ENCODE measurements around the gene AFF2.

AFF2 gene

DNA sequence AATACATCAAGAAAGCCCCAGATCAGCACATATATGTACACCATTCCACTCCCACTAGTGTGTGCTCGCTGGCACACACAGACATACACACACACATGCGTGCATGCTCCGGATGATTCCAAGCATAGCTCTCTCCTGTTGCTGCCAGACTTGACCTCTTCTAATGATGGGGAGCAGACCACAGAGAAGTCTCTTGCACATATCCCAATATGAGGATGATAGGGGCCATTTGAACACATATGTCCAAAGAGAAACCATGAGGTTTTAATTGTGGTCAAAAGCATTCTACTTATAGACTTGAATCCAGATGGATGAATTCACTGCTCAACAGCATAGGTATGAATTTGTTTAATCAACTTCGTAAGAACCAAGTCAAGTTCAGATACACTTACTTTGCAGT lies 214.9 kb downstream of the AFF2 start:
- no peak for DNase-seq (ENCODE audit: extremely low read depth in 1 of 2, low read depth in 1 of 2)

DNA sequence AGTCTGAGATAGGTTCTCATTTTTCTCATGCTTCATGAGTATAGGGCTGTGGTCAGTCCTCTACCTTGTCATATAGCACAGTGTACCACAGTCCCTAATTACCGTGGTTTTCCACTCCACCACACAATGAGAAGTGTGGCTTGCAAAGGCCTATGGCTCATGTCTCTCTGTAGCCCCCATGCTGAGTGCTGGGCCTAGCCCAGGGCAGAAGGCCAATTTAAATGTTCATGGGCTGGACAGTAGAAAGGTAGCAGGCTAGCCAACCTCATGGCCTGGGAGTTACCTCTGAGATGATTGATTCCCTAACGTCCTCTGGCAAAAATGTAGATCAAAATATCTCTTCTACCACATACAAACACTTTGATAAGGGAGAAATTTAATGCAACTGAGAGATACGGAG lies 222.5 kb downstream of the AFF2 start:
- DNase-seq (ENCODE audit: extremely low read depth in 1 of 2, low read depth in 1 of 2) = no peak

DNA sequence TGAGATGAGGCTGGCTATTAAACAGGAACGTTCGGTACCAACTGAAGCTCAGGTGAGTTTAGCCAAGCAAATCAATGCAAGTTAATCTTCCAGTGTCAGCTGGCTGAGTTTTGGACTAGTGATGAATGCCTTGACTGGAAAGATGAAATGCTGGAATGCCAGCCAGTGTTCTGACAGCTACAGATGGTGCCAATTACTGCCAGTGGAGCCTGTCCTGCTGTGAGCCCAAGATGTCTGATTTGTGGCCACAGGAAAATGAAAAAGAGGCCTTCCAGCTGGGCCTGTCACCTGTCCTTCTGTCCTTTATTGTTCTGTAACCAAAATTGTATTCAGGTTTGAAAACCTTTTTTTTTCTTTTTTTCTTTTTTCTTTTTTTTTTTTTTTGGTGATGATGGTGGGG lies 223.1 kb downstream of the AFF2 start:
- no peak for DNase-seq (ENCODE audit: extremely low read depth in 1 of 2, low read depth in 1 of 2)

DNA sequence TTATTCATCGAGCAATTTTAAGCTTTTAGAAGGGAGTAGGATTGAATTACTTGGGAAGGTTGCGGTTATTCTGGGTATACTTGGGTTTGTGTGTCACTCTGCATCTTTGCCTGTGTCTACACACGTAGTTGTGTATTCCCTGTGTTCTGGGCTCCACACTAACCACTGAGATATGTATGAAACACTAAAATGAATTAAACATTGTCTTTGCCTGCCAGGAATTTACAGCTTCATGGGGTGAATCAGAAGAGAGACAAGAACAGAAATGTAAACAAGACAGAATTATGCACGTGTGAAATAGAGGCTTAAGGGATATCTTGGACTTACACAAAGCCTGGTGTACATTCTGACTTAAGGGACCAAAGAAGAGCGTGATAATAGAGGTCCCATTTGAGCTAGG lies 228.5 kb downstream of the AFF2 start:
- DNase-seq (ENCODE audit: extremely low read depth in 1 of 2, low read depth in 1 of 2) = no peak

DNA sequence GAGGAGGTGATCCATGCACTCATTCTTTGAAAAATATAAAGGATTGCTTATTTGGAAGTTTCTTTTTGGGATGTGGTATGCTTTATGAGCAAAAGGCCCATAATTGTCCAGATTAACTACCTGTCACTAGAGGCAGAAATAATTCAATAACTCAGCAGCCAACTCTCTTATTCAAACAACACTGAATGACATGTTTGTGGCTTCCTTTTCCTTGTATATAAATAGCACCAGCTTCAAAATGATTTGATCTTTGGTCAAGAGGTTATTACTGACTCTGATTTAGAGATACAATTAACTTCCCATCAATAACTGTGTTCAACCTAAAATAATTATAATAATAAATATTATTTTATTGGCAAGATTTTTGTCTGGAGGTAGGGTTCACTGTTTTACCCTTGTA lies 232.3 kb downstream of the AFF2 start:
- DNase-seq (ENCODE audit: extremely low read depth in 1 of 2, low read depth in 1 of 2) = no peak

DNA sequence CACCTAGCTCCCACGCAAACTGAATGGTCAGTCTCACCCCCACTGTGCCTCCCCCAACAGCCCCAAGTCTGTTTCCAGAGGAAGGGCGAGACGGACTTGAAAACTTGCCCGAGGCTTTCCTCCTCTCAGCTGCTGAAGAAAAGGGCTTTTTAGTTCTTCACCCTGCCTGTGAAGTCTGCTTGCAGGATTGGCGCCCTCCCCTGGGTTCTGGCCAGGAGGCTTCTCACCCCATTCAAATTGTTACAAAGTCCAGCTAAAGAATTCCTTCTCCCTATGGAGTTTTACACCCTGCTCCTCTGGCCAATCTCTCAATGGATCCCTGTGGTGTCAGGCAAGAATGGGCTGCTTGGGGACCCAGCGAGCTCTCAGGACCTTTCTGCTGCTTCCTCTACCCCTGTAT lies 241.0 kb downstream of the AFF2 start:
- no peak for DNase-seq (ENCODE audit: extremely low read depth in 1 of 2, low read depth in 1 of 2)

DNA sequence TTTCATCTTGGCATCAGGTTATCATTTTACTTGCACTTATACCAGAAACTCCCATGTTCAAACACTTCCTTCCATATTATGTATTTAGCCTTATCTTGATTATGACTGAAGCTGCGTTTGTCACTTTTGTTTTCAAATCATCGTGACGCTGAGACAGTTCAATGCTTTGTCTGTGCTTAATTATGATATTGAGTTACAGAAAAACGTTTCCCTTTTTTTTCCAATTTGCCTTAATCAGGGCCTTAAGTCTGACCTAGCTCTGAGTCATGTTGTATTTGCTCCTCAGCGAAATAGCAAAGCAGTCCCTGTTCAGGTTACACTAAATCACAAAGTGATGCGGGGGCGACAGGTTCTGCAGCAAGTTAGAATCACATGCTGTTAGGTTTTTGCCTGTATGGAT lies 254.7 kb downstream of the AFF2 start:
- no peak for DNase-seq (ENCODE audit: extremely low read depth in 1 of 2, low read depth in 1 of 2)

DNA sequence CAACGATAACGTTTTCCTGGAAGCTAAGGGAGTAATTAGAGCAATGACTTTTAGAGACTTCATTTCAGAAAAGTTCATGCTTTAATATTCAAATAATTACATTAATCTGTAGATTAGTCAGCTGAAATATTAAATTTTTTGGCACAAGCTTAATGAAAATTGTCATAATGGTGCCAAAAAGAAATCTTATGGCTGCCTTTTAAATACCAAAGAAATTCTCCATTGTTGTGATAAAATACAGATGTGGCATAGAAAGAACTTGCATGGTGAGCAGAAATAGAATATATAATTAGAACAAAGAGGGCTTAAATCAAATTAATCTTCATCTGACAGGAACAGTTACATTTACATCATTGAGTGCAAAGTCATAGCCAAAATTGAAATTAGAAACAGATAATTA lies 263.5 kb downstream of the AFF2 start:
- DNase-seq (ENCODE audit: extremely low read depth in 1 of 2, low read depth in 1 of 2) = no peak

DNA sequence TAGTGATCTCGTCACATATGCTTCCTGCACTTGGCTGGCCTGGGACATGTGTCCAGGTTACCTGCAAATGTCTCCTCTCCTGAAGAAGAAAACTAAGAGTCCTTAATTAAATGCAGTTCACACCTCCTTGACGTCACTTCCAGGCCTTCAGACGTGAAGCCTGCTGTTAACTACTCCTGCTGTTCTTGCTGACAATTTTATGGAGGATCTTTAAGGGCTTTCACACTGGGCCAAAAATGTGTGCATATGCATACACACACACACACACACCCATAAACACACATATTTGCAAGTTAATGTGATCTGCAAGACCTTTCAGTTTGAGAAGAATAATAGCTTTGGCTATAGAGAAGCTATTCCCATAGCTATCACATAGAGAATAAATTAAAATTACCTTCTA lies 267.9 kb downstream of the AFF2 start:
- no peak for DNase-seq (ENCODE audit: extremely low read depth in 1 of 2, low read depth in 1 of 2)

DNA sequence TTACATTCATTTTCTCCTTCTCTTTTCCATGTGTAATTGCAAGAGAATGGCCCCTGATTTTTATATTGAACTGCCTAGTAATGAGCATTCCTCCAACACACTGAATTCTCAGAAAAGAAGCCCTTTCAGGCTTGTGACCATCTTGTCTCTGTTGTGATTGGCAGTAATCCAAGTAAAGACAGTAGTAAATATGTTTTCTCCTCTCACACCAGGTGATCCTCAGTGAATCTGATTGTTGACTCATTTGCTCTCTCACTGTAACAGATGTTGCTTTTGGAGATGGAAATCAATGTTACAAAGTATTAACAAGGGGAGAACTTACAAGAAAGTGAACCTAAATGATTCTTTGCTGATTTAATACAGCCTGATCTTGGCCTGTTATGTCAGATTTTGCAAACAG lies 271.0 kb downstream of the AFF2 start:
- DNase-seq (ENCODE audit: extremely low read depth in 1 of 2, low read depth in 1 of 2) = no peak

DNA sequence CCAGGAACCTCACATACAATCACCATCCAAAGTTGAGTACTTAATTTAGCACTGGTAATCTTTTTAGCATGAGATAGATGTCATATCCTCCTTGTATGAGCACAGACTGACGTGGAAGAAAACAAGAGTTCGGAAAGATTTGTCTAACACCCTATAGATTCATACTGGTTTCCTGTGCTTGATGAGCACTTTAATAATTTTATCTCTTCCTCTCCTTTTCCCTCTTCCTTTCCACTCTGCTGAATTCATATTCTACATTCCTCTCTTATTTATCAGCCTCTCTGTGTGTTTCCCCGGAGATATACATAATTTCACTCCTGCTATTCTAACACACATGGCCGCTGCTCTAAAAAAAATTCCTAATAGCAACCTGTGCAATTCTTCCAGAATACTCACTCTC lies 273.9 kb downstream of the AFF2 start:
- no peak for DNase-seq (ENCODE audit: extremely low read depth in 1 of 2, low read depth in 1 of 2)

DNA sequence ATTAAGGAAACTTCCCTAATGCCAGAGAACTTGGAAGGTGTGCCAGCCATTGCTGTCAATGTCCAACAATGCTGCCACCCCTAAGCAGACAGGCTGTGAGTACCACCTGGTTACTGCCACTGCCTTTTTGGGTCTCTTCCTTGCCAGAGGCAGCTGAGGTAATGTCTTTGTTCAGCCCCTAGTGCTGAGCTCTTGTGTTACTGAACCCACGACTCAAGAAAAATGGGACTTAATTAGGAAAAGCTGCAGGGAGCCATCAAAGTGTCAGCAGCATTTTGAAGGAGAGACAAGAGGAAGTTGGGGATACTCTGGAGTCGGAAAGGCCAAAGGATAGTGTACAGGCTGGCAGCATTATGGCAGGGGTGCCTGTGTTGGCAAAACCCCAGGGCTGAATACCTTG lies 283.7 kb downstream of the AFF2 start:
- DNase-seq (ENCODE audit: extremely low read depth in 1 of 2, low read depth in 1 of 2) = no peak

DNA sequence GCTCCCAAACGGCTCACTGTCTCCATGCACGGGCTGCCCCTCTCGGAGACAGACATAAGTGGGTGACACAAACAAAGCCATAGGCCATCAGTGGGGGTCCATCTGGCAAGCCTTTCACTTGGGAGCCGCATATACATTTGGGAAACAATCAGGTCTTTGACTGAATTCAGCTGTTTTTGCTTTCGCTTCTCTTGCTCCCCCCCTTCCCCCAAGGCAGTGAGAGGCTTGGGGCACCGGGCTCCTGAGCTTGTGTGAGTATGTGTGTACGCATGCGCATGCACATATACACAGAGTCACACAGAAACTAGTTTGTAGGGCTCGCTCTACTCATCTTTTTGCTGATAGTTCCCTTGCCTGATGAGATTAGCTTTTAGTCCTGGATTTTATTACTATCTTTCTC lies 284.4 kb downstream of the AFF2 start:
- no peak for DNase-seq (ENCODE audit: extremely low read depth in 1 of 2, low read depth in 1 of 2)

DNA sequence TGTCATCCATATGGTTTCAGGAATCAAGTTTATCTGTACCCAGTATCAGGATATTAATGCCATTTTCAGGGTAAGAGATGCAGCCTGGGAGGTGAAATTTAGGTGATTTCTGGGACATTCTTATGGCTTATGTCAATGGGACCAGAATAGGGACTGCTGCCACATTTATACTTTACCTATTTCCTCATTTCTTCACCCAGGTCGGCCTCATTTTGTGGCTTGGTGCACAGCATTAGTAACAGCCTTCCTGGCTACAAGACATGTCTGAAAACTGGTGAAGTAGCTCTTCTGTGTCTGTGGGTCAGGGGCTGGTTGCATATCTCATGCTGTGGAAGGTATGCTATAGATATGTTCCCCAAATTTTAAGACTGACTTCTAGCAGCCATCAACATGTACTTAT lies 284.8 kb downstream of the AFF2 start:
- no peak for DNase-seq (ENCODE audit: extremely low read depth in 1 of 2, low read depth in 1 of 2)

DNA sequence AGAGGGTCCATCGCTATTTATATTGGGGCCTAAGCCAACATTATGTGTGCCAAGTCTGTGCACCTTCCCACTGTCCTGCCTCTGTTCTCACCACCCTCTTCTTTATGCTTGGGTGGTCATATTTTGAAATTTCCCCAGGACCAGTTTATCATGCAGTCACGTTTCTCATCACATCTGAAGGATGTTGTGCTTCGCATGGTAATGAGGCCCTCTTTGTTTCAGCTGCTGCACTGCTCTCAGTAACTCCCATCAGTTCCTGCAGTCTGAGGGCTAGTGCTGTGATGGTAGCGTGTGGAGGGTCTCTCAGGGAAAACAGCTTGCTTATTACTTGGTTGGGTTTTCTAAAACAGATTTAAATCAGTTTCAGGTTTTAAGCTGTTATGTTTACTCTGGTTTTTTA lies 288.0 kb downstream of the AFF2 start:
- no peak for DNase-seq (ENCODE audit: extremely low read depth in 1 of 2, low read depth in 1 of 2)

DNA sequence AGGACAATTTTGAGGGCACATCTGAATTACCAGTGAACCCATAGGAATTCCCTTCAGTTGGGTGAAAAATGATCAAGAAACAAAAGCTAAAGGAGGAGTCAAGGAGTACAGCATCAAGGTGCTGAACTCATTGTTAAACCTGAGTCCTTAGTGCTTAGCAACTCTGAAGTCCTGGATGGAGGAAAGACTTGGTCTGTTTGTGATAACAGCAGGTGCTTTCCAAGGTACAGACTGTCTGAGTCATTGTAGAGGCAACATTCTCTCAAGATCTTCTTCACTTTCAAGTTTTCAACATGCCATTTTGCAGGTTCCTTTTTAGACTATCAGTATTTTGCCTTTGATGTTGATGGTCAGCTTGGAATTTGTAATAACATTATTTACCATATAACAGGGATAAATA lies 293.9 kb downstream of the AFF2 start:
- no peak for DNase-seq (ENCODE audit: extremely low read depth in 1 of 2, low read depth in 1 of 2)

DNA sequence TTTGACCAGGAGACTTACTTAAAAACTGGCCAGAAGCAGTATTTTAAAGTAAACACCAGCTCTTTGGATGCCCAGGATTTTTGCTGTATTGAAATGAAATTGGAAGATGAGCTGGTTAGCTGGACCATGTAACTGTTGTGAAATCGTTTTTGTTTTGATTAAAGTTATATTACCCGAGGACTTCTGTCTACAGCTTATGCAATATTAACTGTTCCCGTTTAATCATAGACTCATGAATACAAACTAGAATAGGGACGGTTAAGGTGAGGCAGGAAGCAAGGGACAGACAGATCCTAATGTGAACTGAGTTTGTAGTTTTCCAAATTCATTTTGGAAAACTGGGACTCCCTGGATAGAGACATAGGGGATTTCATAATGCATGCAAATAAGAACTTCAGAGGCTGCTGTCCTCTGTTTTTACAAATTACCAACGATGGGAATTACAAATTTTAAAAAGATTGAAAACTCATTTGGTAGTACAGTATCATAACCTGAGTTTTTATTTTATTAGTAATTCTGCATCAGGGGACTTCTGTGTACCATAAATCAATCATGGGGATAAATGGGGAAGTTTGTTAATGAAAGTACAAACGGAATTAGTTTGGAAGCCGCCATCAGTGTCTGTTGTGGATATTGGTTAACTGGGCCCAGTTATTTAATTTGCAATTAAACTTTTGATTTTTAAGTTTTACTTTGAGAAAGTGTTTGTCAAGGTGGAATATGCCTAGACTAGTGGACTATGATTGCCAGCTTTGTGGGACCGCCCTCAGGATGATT lies 304.4 kb downstream of the AFF2 start:
- DNase-seq (ENCODE audit: extremely low read depth in 1 of 2, low read depth in 1 of 2) = no peak

DNA sequence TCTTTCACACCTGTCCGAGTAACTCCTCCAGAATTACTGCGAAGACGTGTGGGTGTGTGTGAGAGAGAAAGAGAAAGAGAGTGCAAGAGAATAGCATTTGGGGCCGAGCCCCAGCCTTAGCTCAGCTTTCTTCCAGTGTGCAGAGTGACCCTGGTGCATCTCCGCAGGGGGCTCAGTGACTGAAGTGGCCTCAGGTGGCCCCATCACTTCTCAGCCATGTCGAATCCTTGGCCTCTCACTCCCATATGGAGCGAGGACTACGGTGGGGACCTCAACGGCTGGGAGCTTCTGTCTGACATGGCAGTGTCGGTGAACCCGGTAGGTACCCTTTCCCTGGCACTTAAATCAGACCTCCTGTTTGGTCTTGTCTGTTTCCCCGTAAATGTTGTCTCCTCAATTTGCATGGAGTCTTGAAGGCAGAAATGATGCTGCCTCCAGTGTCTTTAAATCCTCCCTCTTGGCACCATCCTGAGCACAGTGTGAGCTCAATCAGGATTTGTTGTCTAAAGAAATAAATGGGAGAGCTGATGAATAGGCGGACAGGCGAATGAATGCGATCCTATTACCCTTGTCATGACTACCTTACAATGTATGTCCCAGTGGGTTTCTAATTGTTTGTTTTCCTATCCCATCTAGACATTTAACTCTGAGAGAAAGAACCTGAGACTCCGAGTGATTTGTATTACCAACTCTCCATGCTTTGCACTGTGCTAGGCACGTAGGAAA lies 305.9 kb downstream of the AFF2 start:
- DNase-seq (ENCODE audit: extremely low read depth in 1 of 2, low read depth in 1 of 2) = no peak

DNA sequence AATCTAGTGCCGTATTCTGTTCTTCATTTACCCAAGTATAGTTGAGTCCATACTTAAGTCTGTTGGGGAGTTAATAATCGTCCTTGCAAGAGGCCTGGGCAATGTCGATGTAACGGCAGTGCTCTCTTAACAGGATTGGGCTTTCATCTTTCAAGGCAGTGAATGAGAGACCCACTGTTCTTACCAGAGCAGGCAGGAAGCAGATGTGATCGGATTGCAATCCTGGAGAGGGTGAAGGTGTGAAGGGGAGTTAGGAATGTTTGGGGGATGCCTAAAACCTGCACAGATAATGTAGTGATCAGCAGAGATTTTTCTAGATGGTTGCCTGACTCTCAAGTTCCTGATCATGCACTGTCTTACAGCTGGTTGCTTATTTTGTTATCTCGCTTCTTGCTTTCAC lies 308.4 kb downstream of the AFF2 start:
- no peak for DNase-seq (ENCODE audit: extremely low read depth in 1 of 2, low read depth in 1 of 2)

DNA sequence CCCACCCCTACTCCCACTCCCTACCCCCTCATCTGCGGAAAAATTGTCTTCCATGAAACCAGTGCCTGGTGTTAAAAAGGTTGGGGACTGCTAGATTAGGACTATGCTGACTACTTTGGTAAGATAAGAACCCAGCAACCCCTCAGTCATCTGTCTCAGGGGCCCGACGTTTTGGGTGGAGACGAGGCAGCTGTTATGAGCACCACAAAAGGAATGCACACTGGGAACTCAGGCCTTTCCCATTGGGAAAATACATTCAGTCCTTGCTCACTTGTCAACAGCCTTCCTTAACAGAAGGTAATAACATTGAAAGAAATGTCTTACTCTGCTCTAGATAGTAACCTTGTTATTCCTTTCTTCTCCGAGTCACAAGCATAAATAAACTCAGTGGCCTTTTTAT lies 310.8 kb downstream of the AFF2 start:
- no peak for DNase-seq (ENCODE audit: extremely low read depth in 1 of 2, low read depth in 1 of 2)

DNA sequence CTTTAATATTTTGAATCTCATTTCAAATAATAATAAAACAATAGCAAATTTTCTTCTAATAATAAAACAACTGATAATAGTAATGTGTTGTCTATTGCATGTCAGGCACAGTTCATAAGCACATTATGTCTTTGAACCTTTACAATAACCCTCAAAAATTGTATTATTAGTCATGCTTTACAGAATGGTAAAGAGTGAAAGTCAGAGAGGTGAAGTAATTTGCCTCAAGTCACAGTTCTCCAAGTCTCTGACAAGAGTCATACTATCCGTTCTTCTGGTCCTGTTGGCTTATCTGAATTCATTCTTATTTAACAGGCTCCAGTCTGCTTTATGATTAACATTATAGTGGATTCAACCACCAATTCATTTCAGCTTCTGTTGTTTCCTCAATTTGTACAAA lies 313.0 kb downstream of the AFF2 start:
- DNase-seq (ENCODE audit: extremely low read depth in 1 of 2, low read depth in 1 of 2) = no peak

DNA sequence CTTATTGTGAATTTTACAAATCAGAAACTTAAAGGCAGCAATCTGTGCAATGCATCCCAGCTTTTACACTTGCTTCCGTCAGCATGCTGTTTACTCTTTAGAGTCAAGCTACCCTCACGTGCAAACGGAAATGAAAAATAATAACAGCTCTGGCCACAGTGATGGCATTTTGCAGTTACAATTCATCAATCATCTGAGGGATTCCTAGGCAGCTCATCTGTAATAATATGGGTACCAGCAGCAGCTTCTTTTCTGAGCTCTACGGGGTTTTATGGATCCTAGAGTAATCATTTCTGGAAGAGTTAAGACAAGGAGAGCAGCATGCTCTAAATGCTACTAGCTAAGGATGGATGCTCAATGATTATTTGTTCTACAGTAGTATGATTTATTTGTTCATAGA lies 313.6 kb downstream of the AFF2 start:
- DNase-seq (ENCODE audit: extremely low read depth in 1 of 2, low read depth in 1 of 2) = no peak
